SK-N-SH treated with all-trans-retinoic acid at 6 μM for 48 hours (cell line): ENCODE measurements around the gene ANKS3.

ENCODE experiments used
- ARNTL ChIP-seq: fragments of 450-650 bp; formaldehyde crosslinking; IDR thresholded peaks from 2 replicates; pipeline ENCODE4 v1.5.0; 2020; ENCODE audit warnings: low read depth, mild to moderate bottlenecking, moderate library complexity, borderline replicate concordance
- BACH2 ChIP-seq: fragments of 250-450 bp; sonication (Bioruptor Pico); IDR thresholded peaks from 2 replicates; pipeline ENCODE4 v1.9.0; 2021; ENCODE audit warnings: mild to moderate bottlenecking, borderline replicate concordance
- ISL1 ChIP-seq: fragments of 250-450 bp; sonication (Bioruptor Pico); IDR thresholded peaks from 2 replicates; pipeline ENCODE4 v2.1.2; 2022; ENCODE audit warnings: mild to moderate bottlenecking, moderate library complexity
- ZFP3 ChIP-seq: fragments of 250-450 bp; sonication (Bioruptor Pico); IDR thresholded peaks from 2 replicates; pipeline ENCODE4 v1.5.0; 2020; ENCODE audit warnings: mild to moderate bottlenecking, moderate library complexity
- TF ChIP-seq, protein P1 (sequence below): fragments of 250-450 bp; sonication (Bioruptor Pico); IDR thresholded peaks from 2 replicates; pipeline ENCODE4 v1.5.0; 2020; ENCODE audit warnings: mild to moderate bottlenecking, moderate library complexity
- TF ChIP-seq, protein P2 (sequence below): fragments of 250-450 bp; sonication (Bioruptor Pico); IDR thresholded peaks from 2 replicates; pipeline ENCODE4 v1.8.0; 2021; ENCODE audit warnings: low read depth, mild to moderate bottlenecking, moderate library complexity, borderline replicate concordance

- TF ChIP-seq BACH2 (CRISPR knock-in tag) (no peak), ZFP3 (CRISPR knock-in tag) (no peak), ISL1 (CRISPR knock-in tag) (no peak), ARNTL (CRISPR knock-in tag) (no peak)
- TF ChIP-seq, protein P1, sequence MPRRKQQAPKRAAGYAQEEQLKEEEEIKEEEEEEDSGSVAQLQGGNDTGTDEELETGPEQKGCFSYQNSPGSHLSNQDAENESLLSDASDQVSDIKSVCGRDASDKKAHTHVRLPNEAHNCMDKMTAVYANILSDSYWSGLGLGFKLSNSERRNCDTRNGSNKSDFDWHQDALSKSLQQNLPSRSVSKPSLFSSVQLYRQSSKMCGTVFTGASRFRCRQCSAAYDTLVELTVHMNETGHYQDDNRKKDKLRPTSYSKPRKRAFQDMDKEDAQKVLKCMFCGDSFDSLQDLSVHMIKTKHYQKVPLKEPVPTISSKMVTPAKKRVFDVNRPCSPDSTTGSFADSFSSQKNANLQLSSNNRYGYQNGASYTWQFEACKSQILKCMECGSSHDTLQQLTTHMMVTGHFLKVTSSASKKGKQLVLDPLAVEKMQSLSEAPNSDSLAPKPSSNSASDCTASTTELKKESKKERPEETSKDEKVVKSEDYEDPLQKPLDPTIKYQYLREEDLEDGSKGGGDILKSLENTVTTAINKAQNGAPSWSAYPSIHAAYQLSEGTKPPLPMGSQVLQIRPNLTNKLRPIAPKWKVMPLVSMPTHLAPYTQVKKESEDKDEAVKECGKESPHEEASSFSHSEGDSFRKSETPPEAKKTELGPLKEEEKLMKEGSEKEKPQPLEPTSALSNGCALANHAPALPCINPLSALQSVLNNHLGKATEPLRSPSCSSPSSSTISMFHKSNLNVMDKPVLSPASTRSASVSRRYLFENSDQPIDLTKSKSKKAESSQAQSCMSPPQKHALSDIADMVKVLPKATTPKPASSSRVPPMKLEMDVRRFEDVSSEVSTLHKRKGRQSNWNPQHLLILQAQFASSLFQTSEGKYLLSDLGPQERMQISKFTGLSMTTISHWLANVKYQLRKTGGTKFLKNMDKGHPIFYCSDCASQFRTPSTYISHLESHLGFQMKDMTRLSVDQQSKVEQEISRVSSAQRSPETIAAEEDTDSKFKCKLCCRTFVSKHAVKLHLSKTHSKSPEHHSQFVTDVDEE (CRISPR knock-in tag) = no peak
- TF ChIP-seq, protein P2, sequence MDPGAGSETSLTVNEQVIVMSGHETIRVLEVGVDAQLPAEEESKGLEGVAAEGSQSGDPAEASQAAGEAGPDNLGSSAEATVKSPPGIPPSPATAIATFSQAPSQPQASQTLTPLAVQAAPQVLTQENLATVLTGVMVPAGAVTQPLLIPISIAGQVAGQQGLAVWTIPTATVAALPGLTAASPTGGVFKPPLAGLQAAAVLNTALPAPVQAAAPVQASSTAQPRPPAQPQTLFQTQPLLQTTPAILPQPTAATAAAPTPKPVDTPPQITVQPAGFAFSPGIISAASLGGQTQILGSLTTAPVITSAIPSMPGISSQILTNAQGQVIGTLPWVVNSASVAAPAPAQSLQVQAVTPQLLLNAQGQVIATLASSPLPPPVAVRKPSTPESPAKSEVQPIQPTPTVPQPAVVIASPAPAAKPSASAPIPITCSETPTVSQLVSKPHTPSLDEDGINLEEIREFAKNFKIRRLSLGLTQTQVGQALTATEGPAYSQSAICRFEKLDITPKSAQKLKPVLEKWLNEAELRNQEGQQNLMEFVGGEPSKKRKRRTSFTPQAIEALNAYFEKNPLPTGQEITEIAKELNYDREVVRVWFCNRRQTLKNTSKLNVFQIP (CRISPR knock-in tag) = no peak
Measured at GRCh38 chr16:4677994-4678393, 56.1 kb downstream of the ANKS3 start.
